Esophagus (tissue), 2 donors: ENCODE results near the gene FAM3B. TPM values are rescaled to one million over a fixed set of nuclear protein-coding genes. Genes with fewer than 3 reads are reported as not detected.

ENCODE experiments used
- H3K27ac ChIP-seq, 2 donors: one replicate each; pipeline ENCODE4 v1.5.1; 2013; ENCODE audit warnings: low read depth in 2 of 2, mild to moderate bottlenecking in 2 of 2, inconsistent platforms in 1 of 2, low read length in 1 of 2, moderate library complexity in 1 of 2
- H3K27me3 ChIP-seq, 2 donors: one replicate each; pipeline ENCODE4 v1.6.1; 2013; ENCODE audit warnings: low read length in 2 of 2, control low read depth in 1 of 2, mild to moderate bottlenecking in 1 of 2; ENCODE audit not compliant: insufficient read depth in 2 of 2, control insufficient read depth in 1 of 2
- H3K36me3 ChIP-seq, 2 donors: one replicate each; pipeline ENCODE4 v1.6.1; 2013; ENCODE audit warnings: low read length in 1 of 2; ENCODE audit not compliant: control insufficient read depth in 2 of 2, insufficient read depth in 2 of 2
- H3K4me1 ChIP-seq, 2 donors: one replicate each; pipeline ENCODE4 v1.6.1; 2013; ENCODE audit warnings: low read length in 1 of 2; ENCODE audit not compliant: control insufficient read depth in 2 of 2, insufficient read depth in 2 of 2
- H3K4me3 ChIP-seq, 2 donors: one replicate each; pipeline ENCODE4 v1.5.1; 2013; ENCODE audit warnings: low read length in 2 of 2, mild to moderate bottlenecking in 2 of 2, low read depth in 1 of 2, moderate library complexity in 1 of 2
- H3K9me3 ChIP-seq, 2 donors: one replicate each; pipeline ENCODE4 v1.6.1; 2013; ENCODE audit warnings: mild to moderate bottlenecking in 2 of 2, low read depth in 1 of 2, low read length in 1 of 2, moderate library complexity in 1 of 2; ENCODE audit not compliant: control insufficient read depth in 2 of 2, insufficient read depth in 1 of 2
- WGBS, 2 donors: extraction: QIAGEN DNeasy Blood & Tissue Kit; methylation state at CpG; one replicate each; pipeline ENCODE4 v1.1.7; 2013; 5-methylcytosine and 5-hydroxymethylcytosine counted together
- polyA plus RNA-seq, 2 donors: library from polyadenylated mRNA; stranded (reverse); fragments of 200-250 nt; gene quantifications; one replicate each; pipeline ENCODE4 v1.2.3, GENCODE V29; 2013
- donor health status: healthy with polysubstance abuse.
- donor health status: Bipolar disorder and iron deficiency.

The FAM3B gene
- polyA plus RNA-seq, 2 donors, result 57.1 to 65.5 TPM

DNA sequence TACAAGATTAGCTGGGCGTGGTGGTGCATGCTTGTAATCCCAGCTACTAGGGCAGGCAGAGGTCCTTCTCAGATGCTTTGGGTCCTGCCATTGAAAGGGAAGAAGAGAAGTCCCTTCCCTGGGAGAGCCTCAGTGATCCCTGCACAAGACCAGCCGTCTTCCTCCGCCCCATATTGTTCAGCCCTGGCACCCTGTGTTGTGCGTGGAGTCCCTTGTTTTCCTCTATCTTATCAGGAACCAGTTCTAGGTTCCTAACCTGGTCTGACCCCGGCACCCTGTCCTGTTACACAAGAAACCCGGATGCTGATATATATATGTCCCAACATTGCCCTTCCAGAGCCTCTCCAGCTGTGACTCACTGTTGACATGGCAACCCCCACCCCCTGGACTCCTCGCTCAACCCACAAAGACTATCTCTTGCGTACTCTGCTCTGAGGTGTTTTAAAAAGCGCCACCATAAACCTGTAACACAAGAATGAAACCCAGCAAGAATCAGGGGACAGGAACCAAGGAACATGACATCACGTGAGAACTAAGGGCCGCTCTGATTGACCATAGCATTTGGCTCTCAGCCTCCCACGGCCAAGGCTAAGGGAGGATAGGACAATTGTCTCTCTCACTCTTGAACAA is 50.0 kb downstream of the FAM3B start:
- no peaks in the 10 kb centered on the region for H3K27me3 ChIP-seq
- no peak overlapping the region for H3K4me3 ChIP-seq
- H3K4me1 ChIP-seq, result peaks cover 3 to 14% of the 10 kb centered on the region in 2 donors
- 64 to 72% methylated on average over 12 of the region's 12 CpGs for WGBS, 2 donors
- H3K27ac ChIP-seq, result peak overlapping the region; percentile 21 to 82
- no peaks in the 10 kb centered on the region for H3K36me3 ChIP-seq
- no peaks in the 10 kb centered on the region for H3K9me3 ChIP-seq

- Histone ChIP-seq H3K9me3 (no peaks in the 10 kb centered on the region), H3K36me3 (no peaks in the 10 kb centered on the region), H3K27me3 (no peaks in the 10 kb centered on the region), H3K4me1 (peaks cover 3 to 13% of the 10 kb centered on the region in 2 donors), H3K4me3 (no peak overlapping the region), H3K27ac (no peak overlapping the region)
- WGBS, 2 donors, result 64 to 71% methylated on average over 9 of the region's 9 CpGs
Measured at GRCh38 chr21:41367301-41367944, 50.8 kb downstream of the FAM3B start.

DNA sequence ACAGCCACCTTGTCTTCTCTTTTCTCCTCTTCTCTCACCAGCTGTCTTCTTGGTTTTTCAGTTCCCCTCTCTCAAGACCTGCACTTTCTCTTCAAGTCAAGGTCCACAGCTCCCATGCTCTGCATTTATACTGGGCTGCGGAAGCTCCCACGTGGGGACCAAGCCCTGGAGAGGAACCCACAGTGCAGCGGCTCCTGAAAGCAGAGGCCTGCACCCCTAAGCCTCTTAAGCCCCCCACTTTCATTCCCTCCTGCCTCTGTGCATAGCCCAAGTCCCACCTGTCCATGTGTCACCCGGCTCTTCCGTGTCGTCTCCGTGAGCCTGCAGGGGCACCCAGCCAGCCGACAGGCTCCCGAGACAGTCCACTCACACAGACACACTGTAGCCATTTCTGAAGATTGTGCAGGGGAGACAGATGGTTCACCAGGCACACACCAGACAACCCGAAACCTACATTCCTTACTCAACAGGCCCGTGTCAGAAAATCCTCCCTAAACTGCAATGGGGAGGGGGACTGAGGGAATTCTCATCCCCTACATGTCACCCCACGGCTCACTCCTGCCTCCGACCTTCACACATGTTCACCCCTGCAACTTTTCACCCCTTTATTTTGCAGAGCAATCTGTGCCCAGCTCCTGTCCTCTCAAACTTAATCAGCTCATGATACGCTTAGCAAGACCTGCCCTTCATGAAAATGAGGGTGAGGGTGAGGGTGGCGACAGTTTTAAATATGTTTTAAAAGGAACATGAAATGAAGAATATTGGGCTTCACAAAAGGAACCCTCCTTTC is 51.5 kb downstream of the FAM3B start:
- H3K4me1 ChIP-seq, result peaks cover 3 to 13% of the 10 kb centered on the region in 2 donors
- no peaks in the 10 kb centered on the region for H3K36me3 ChIP-seq
- WGBS, 2 donors, result 89 to 93% methylated on average over 15 of the region's 15 CpGs
- H3K4me3 ChIP-seq, result no peak overlapping the region
- H3K27me3 ChIP-seq, result no peaks in the 10 kb centered on the region
- H3K9me3 ChIP-seq, result no peaks in the 10 kb centered on the region
- no peak overlapping the region for H3K27ac ChIP-seq

DNA sequence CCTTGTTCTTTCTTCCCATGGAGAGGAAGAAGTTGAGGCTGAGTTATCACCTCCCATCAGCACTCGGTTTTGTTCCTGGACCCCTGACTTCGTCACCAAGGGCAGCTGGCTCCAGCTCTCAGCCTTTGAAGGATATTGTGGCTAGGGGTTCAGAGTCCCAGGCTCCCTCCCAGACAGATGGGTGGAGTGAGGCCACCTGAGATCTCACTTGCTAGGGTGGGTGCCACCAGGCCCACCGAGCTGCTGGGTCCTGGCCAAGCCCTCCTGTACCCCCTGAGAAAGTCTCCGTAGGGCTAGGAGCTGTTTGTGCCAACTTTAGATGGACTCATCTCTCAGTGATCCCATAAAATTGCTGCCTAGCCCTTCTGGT is 52.1 kb downstream of the FAM3B start:
- Histone ChIP-seq H3K27ac (no peak overlapping the region), H3K27me3 (no peaks in the 10 kb centered on the region), H3K4me1 (peaks cover 0 to 9% of the 10 kb centered on the region in 2 donors), H3K36me3 (no peaks in the 10 kb centered on the region), H3K9me3 (no peaks in the 10 kb centered on the region), H3K4me3 (no peak overlapping the region)
- 57 to 72% methylated on average over 4 of the region's 4 CpGs for WGBS, 2 donors

- H3K27ac ChIP-seq, result no peak overlapping the region
- H3K9me3 ChIP-seq, result no peaks in the 10 kb centered on the region
- no peaks in the 10 kb centered on the region for H3K27me3 ChIP-seq
- no peaks in the 10 kb centered on the region for H3K36me3 ChIP-seq
- WGBS, 2 donors, result 26 to 33% methylated on average over 27 to 29 of the region's 29 CpGs
- peaks cover 0 to 6% of the 10 kb centered on the region in 2 donors for H3K4me1 ChIP-seq
- H3K4me3 ChIP-seq, result peak overlapping the region; percentile 9 to 23
Measured at GRCh38 chr21:41369105-41369919, 52.7 kb downstream of the FAM3B start.

- peak overlapping the region in 1 of 2 donors; percentile 9 for H3K4me3 ChIP-seq
- H3K9me3 ChIP-seq, result no peaks in the 10 kb centered on the region
- WGBS, 2 donors, result 74 to 76% methylated on average over 30 of the region's 30 CpGs
- no peaks in the 10 kb centered on the region for H3K27me3 ChIP-seq
- no peaks in the 10 kb centered on the region for H3K36me3 ChIP-seq
- no peak overlapping the region for H3K27ac ChIP-seq
- H3K4me1 ChIP-seq, result peaks cover 0 to 9% of the 10 kb centered on the region in 2 donors
Measured at GRCh38 chr21:41369920-41370839, 53.6 kb downstream of the FAM3B start.

DNA sequence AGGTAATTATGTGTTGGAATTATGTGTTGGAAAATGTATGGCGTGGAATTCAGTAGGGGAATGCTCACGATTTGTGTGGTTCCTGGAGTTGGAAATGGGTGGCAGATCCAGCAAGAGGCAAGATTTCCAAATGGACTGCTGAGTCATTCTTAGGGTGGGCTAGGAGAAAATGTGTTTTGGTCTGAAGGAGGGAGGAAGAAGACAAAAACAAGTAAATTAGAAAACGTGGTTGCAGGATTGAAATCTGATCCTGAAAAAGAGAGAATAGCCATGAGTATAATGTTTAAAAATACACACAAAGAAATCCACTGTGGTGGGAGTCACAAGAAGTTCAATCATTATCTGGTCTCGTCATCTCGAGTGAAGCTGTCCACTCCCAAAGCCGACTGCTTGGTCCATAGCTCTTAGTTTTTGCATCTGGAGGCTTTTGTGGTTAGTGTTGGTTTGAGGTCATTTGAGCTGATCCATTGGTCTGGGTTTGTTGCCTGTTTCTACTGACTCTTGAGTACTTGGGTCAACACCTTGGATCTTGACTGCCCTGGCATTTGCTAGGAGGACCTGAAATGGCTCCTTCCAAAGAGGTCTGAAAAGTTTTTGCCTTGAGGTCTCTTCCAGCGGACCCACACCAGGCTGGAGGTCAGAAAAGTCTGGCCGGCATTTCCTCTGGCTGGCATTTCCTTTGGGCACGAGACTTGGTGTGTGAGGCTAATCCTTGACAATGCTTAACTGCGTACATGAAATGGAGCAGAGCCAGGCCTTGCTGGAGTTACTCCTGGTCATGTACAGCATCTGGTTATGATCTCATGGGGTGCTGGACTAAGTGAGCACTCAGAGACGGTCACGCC is 54.5 kb downstream of the FAM3B start:
- no peaks in the 10 kb centered on the region for H3K27me3 ChIP-seq
- 73 to 82% methylated on average over 12 of the region's 12 CpGs for WGBS, 2 donors
- no peaks in the 10 kb centered on the region for H3K9me3 ChIP-seq
- no peak overlapping the region for H3K27ac ChIP-seq
- H3K36me3 ChIP-seq, result no peaks in the 10 kb centered on the region
- peaks cover 0 to 13% of the 10 kb centered on the region in 2 donors for H3K4me1 ChIP-seq
- no peak overlapping the region for H3K4me3 ChIP-seq

- Histone ChIP-seq H3K36me3 (no peaks in the 10 kb centered on the region), H3K27me3 (no peaks in the 10 kb centered on the region), H3K9me3 (no peaks in the 10 kb centered on the region), H3K4me1 (peaks cover 0 to 13% of the 10 kb centered on the region in 2 donors), H3K27ac (no peak overlapping the region), H3K4me3 (no peak overlapping the region)
- WGBS, 2 donors, result 86 to 90% methylated on average over 7 of the region's 7 CpGs
Measured at GRCh38 chr21:41371685-41372030, 55.1 kb downstream of the FAM3B start.
